CD4-positive, CD25-positive, alpha-beta regulatory T cell (primary cell): ENCODE measurements around the gene SNTG2. TPM values are rescaled to one million over a fixed set of nuclear protein-coding genes. Genes with fewer than 3 reads are reported as not detected.
"Not testable (repeated sequence)": the region's sequence is repeated elsewhere in the genome, so short reads cannot be mapped to it uniquely, and the experiment has no call there.

Experiments
- ATAC-seq, 2 donors: fragments of 150-1000 bp; cut with Tn5 transposase; one replicate each; pipeline ENCODE4 v1.10.0; 2021; ENCODE audit warnings: low read depth in 2 of 2, moderate number of reproducible peaks in 2 of 2, moderate library complexity in 1 of 2
- DNase-seq, 3 donors: peaks; one replicate each; pipeline versions ENCODE4 v3.0.0 to v3.0.0-alpha.2; 2012 to 2022; ENCODE audit warnings: mixed read lengths in 1 of 3
- H3K27ac ChIP-seq: one replicate; pipeline ENCODE4 v1.7.0; 2013; ENCODE audit warnings: mild to moderate bottlenecking, low read length; ENCODE audit not compliant: insufficient read depth, poor library complexity, severe bottlenecking
- H3K27me3 ChIP-seq: one replicate; pipeline ENCODE4 v1.7.0; 2013; ENCODE audit warnings: low read length; ENCODE audit not compliant: control insufficient read depth, insufficient read depth
- H3K36me3 ChIP-seq: one replicate; pipeline ENCODE4 v1.7.0; 2013; ENCODE audit warnings: mild to moderate bottlenecking, low read length, moderate library complexity; ENCODE audit not compliant: control insufficient read depth, insufficient read depth
- H3K4me1 ChIP-seq: 2 replicates; pipeline ENCODE4 v1.7.0; 2013; ENCODE audit warnings: mild to moderate bottlenecking, low read length; ENCODE audit not compliant: insufficient read depth, control insufficient read depth, poor library complexity, severe bottlenecking
- H3K4me3 ChIP-seq: one replicate; pipeline ENCODE4 v1.7.0; 2013; ENCODE audit warnings: low read depth, mild to moderate bottlenecking, low read length, moderate library complexity
- H3K9me3 ChIP-seq, 2 experiments: 1 replicate in 1 of 2; 2 replicates in 1 of 2; pipeline ENCODE4 v1.7.0; 2013; ENCODE audit warnings: low read length in 2 of 2, mild to moderate bottlenecking in 1 of 2, moderate library complexity in 1 of 2; ENCODE audit not compliant: control insufficient read depth in 2 of 2
- H3K27ac Mint-ChIP-seq, 3 donors: one replicate each; pipeline ENCODE4 v1.8.0; 2020 to 2022; ENCODE audit warnings: mild to moderate bottlenecking in 3 of 3, mixed read lengths in 3 of 3, moderate library complexity in 2 of 3
- H3K27me3 Mint-ChIP-seq: one replicate; pipeline ENCODE4 v1.8.0; 2022; ENCODE audit warnings: mild to moderate bottlenecking, mixed read lengths
- H3K36me3 Mint-ChIP-seq: one replicate; pipeline ENCODE4 v1.8.0; 2020; ENCODE audit warnings: mixed read lengths
- H3K4me1 Mint-ChIP-seq, 4 donors: one replicate each; pipeline ENCODE4 v1.8.0; 2020 to 2022; ENCODE audit warnings: mixed read lengths in 4 of 4, mild to moderate bottlenecking in 1 of 4
- H3K4me3 Mint-ChIP-seq, 4 donors: one replicate each; pipeline ENCODE4 v1.8.0; 2020 to 2022; ENCODE audit warnings: mild to moderate bottlenecking in 4 of 4, mixed read lengths in 4 of 4, moderate library complexity in 3 of 4
- H3K9me3 Mint-ChIP-seq, 7 donors: one replicate each; pipeline ENCODE4 v1.8.0; 2020 to 2022; ENCODE audit warnings: mixed read lengths in 7 of 7, mild to moderate bottlenecking in 3 of 7, moderate library complexity in 2 of 7
- polyA plus RNA-seq, 4 donors: library from polyadenylated mRNA; unstranded; fragments of 300-500 nt; fragmentation: Illumina TruSeq; gene quantifications; one replicate each; pipeline ENCODE4 v1.2.3, GENCODE V29; 2021
- total RNA-seq: library from RNA; stranded (reverse); gene quantifications from one replicate; pipeline ENCODE4 v1.2.3, GENCODE V29; 2022

Gene SNTG2
- total and polyA plus RNA-seq, 5 donors from 2014 or later = 0.64 TPM; not detected in 4

DNA sequence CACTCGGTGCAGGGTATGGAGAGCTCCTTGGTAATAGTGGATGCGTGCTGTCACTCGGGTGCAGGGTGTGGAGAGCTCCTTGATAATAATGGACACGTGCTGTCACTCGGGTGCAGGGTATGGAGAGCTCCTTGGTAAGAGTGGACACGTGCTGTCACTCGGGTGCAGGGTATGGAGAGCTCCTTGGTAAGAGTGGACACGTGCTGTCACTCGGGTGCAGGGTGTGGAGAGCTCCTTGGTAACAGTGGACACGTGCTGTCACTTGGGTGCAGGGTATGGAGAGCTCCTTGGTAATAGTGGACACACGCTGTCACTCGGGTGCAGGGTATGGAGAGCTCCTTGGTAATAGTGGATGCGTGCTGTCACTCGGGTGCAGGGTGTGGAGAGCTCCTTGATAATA lies 155.7 kb downstream of the SNTG2 start:
- H3K27me3 Mint-ChIP-seq, H3K36me3 ChIP-seq, H3K27ac ChIP-seq, H3K9me3 ChIP-seq, ATAC-seq, H3K4me1 ChIP-seq, H3K9me3 Mint-ChIP-seq, H3K36me3 Mint-ChIP-seq, H3K4me1 Mint-ChIP-seq, H3K27ac Mint-ChIP-seq, H3K4me3 ChIP-seq, H3K4me3 Mint-ChIP-seq, DNase-seq, H3K27me3 ChIP-seq: not testable (repeated sequence)

DNA sequence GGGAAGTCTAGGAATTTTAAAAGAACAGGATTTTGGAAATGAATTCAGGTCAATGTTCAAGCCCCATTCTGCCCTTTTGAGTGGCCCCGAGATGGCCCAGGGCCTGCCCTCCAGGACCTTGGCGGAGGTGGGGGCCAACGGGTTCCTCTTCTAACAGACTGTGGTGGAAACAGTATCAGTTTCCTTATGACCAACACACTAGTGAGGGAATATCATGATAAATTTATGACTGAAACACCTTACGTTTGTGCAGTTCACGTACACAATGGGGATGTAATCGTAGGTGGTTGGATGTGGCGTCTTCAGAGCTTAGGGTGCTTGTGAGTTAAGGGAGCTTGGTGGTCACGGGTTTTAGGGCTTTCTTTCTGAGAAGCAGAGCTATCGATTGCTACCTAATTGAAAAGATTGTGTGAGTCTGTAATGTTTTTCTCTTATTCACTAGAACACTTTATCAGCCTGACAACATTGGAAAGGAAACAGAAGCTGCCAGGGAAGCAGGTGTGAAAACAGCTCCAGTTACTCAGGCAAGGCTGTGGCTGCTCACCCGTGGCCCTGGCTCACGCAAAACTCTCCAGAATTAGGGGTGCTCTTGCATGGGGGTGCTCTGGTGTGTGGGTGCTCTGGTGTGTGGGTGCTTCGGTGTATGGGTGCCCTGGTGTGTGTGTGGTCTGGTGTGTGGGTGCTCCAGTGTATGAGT lies 165.3 kb downstream of the SNTG2 start:
- H3K36me3 Mint-ChIP-seq = no peaks in the 10 kb centered on the region

DNA sequence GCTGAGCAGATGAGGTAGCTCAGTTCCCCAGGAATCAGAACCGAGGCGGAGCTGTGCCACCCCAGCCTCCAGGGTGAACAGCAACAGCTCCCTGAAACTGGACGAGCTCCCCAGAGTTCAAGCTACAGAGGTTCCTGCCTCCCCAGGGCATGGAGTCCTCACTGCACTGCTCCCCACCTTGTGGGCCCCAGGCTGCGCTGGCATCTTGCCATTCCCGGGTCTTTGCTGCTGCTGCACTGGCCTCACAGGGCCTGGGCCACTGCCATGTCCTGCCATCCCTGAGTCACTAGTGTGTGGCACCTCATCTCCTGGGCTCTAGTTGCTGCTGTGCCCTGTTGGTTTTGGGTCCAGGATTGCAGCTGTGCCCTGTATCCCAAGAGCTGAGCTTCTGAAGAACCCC lies 166.9 kb downstream of the SNTG2 start:
- Mint-ChIP-seq H3K4me1 (no peaks in the 10 kb centered on the region), H3K9me3 (peaks cover 0 to 6% (median 3%) of the 10 kb centered on the region in 7 donors), H3K27me3 (no peaks in the 10 kb centered on the region), H3K27ac (no peak overlapping the region), H3K4me3 (no peak overlapping the region), H3K36me3 (no peaks in the 10 kb centered on the region)
- no peak for ATAC-seq
- no peak overlapping the region for H3K4me3 ChIP-seq
- no peaks in the 10 kb centered on the region for H3K4me1 ChIP-seq
- no peaks in the 10 kb centered on the region for H3K36me3 ChIP-seq
- no peak for DNase-seq
- H3K27ac ChIP-seq = no peak overlapping the region
- H3K9me3 ChIP-seq = peaks cover 0 to 4% of the 10 kb centered on the region in 2 experiments
- H3K27me3 ChIP-seq = no peaks in the 10 kb centered on the region

More for the DNA sequence above, 165.3 kb downstream of the SNTG2 start:
- no peaks in the 10 kb centered on the region for H3K27me3 Mint-ChIP-seq
- DNase-seq (no peak), ATAC-seq (no peak)
- H3K27ac Mint-ChIP-seq = no peak overlapping the region
- H3K27ac ChIP-seq = no peak overlapping the region
- H3K36me3 ChIP-seq = no peaks in the 10 kb centered on the region
- H3K4me1 Mint-ChIP-seq = peaks cover 0 to 4% (median 0%) of the 10 kb centered on the region in 4 donors
- H3K4me1 ChIP-seq = no peaks in the 10 kb centered on the region
- H3K4me3 Mint-ChIP-seq = no peak overlapping the region
- peaks cover 1 to 15% (median 6%) of the 10 kb centered on the region in 7 donors for H3K9me3 Mint-ChIP-seq
- no peak overlapping the region for H3K4me3 ChIP-seq
- no peaks in the 10 kb centered on the region for H3K27me3 ChIP-seq
- H3K9me3 ChIP-seq = peaks cover 0 to 13% of the 10 kb centered on the region in 2 experiments

DNA sequence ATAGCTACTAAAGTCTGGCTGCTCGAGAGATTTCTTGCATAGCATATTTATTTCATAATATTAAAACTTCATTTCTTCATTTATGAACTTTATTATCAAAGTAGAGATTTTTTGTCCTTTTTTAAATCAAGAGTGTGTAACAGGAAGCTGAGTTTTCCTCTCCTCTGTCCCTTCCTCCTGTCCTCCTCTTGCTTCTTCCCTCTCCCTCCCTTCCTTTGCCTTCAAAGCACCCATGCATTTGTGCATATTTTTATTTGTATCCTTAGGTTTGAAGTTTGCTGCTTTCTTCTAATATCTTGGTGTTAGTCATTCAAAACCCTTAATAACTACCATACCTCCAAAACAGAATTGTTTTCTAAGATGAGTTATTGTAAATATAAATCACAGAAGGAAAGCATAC lies 174.6 kb downstream of the SNTG2 start:
- Histone ChIP-seq H3K4me3 (no peak overlapping the region), H3K27ac (no peak overlapping the region), H3K4me1 (no peaks in the 10 kb centered on the region), H3K9me3 (no peaks in the 10 kb centered on the region), H3K36me3 (no peaks in the 10 kb centered on the region), H3K27me3 (no peaks in the 10 kb centered on the region)
- no peaks in the 10 kb centered on the region for H3K36me3 Mint-ChIP-seq
- no peak for ATAC-seq
- DNase-seq = no peak
- H3K9me3 Mint-ChIP-seq = peaks cover 0 to 2% (median 0%) of the 10 kb centered on the region in 7 donors
- H3K4me3 Mint-ChIP-seq = no peak overlapping the region
- H3K27me3 Mint-ChIP-seq = no peaks in the 10 kb centered on the region
- no peak overlapping the region for H3K27ac Mint-ChIP-seq
- peaks cover 0 to 4% (median 0%) of the 10 kb centered on the region in 4 donors for H3K4me1 Mint-ChIP-seq

DNA sequence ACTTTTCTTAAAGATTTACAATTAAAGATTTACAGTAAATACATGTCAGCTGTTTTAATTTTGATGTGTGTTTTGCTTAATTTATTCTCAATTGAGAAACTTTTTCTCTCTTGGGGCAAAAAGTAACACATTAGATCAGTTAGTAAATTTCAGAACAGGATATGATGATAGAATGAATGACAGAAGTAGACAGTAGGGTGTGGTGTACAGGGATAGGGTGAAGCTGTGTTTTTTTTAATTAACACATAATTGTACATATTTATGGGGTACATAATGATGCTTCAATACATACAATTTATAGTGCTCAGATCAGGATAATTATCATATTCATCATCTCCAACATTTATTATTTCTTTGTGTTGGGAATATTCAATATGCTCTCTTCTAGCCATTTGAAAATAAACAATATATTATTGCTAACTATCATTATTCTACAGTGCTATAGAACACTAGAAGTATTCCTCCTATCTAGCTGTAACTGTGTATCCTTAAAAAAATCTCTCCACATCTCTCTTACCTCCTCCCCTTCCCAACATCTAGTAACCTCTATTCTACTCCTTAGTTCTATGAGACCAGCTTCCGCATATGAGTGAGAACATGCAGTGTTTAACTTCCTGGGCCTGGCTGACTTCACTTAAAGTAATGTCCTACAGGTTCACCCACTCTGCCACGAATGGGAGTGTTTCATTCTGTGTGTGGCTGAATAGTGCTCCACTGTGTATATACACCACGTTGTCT lies 175.2 kb downstream of the SNTG2 start:
- ATAC-seq (no peak), DNase-seq (no peak)
- H3K27me3 Mint-ChIP-seq = no peaks in the 10 kb centered on the region
- H3K4me1 Mint-ChIP-seq = peaks cover 0 to 4% (median 0%) of the 10 kb centered on the region in 4 donors
- Histone ChIP-seq H3K4me3 (no peak overlapping the region), H3K27me3 (no peaks in the 10 kb centered on the region), H3K9me3 (no peaks in the 10 kb centered on the region), H3K36me3 (no peaks in the 10 kb centered on the region), H3K27ac (no peak overlapping the region), H3K4me1 (no peaks in the 10 kb centered on the region)
- no peak overlapping the region for H3K27ac Mint-ChIP-seq
- no peak overlapping the region for H3K4me3 Mint-ChIP-seq
- H3K36me3 Mint-ChIP-seq = no peaks in the 10 kb centered on the region
- peaks cover 0 to 2% (median 0%) of the 10 kb centered on the region in 7 donors for H3K9me3 Mint-ChIP-seq

DNA sequence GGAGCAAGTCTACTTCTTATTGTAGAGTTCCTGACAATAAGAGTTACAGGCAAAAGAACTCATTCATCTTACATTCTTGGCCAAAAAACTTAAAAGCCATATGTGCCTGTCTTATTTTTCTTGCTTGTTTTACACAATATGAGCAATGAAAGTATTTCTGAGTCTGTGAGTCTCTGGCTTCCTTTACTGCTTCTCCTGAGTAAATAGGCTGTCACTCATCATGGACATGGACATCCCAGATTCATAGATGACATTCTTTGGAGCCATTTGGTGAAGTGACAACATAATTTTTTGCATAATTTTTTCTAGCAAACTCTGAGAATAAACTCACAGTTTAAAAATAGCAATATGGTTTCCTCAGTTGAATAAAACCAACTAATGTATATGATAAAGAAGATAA lies 179.3 kb downstream of the SNTG2 start:
- Histone ChIP-seq H3K36me3 (no peaks in the 10 kb centered on the region), H3K9me3 (no peaks in the 10 kb centered on the region), H3K27ac (no peak overlapping the region), H3K4me1 (no peaks in the 10 kb centered on the region), H3K4me3 (no peak overlapping the region), H3K27me3 (no peaks in the 10 kb centered on the region)
- peaks cover 0 to 2% (median 0%) of the 10 kb centered on the region in 7 donors for H3K9me3 Mint-ChIP-seq
- H3K4me3 Mint-ChIP-seq = no peak overlapping the region
- DNase-seq = no peak
- peaks cover 0 to 5% (median 2%) of the 10 kb centered on the region in 4 donors for H3K4me1 Mint-ChIP-seq
- peaks cover 6% of the 10 kb centered on the region for H3K27me3 Mint-ChIP-seq
- H3K27ac Mint-ChIP-seq = no peak overlapping the region
- no peaks in the 10 kb centered on the region for H3K36me3 Mint-ChIP-seq
- ATAC-seq = no peak

DNA sequence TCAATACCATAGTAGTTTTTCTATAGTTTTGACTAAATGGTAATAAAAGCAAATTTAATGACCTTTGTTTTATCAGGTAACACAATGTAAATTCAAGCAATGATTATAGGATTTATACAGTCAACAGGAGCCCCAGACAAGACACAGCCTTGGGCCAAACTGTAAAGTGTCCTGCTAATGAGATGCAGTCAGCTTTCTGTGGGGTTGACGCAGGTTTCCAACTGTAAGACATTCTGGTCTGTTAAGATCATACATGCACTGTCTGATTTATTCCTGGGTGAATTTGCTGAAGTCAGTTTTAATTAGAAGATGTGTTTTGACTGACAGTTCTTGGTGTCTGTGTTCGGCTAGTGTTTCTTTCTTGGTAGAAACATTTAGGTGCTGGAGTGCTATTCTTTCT lies 180.3 kb downstream of the SNTG2 start:
- no peaks in the 10 kb centered on the region for H3K36me3 ChIP-seq
- H3K4me3 ChIP-seq = no peak overlapping the region
- no peak overlapping the region for H3K4me3 Mint-ChIP-seq
- H3K9me3 Mint-ChIP-seq = peaks cover 0 to 2% (median 0%) of the 10 kb centered on the region in 7 donors
- H3K27me3 ChIP-seq = no peaks in the 10 kb centered on the region
- no peak overlapping the region for H3K27ac Mint-ChIP-seq
- H3K9me3 ChIP-seq = no peaks in the 10 kb centered on the region
- H3K4me1 ChIP-seq = no peaks in the 10 kb centered on the region
- no peak overlapping the region for H3K27ac ChIP-seq
- DNase-seq (no peak), ATAC-seq (no peak)
- peaks cover 0 to 5% (median 2%) of the 10 kb centered on the region in 4 donors for H3K4me1 Mint-ChIP-seq
- H3K27me3 Mint-ChIP-seq = peaks cover 6% of the 10 kb centered on the region
- H3K36me3 Mint-ChIP-seq = no peaks in the 10 kb centered on the region
